ENCODE data around the gene MID2. TPM values are rescaled to one million over a fixed set of nuclear protein-coding genes. Genes with fewer than 3 reads are reported as not detected.
A peak's percentile ranks its signal among the peaks of the same experiment; 100 is the strongest.
"Not testable (repeated sequence)": the region's sequence is repeated elsewhere in the genome, so short reads cannot be mapped to it uniquely, and the experiment has no call there.

MID2 gene
- total RNA-seq, 1 experiment from 2014 or later: 3.9 TPM

GRCh38 chrX:107829878-107830277, 4.2 kb downstream of the MID2 start:
- no peaks in the 10 kb centered on the region for H3K36me3 ChIP-seq

GRCh38 chrX:107831071-107831730, 5.5 kb downstream of the MID2 start:
- Histone ChIP-seq H3K27me3 (no peaks in the 10 kb centered on the region), H3K4me1 (no peaks in the 10 kb centered on the region), H3K9me3 (replicated peaks) (no peaks in the 10 kb centered on the region), H3K36me3 (no peaks in the 10 kb centered on the region), H3K4me3 (no peak overlapping the region), H3K27ac (no peak overlapping the region)
- no peak for DNase-seq

More at GRCh38 chrX:107829878-107830277, 4.2 kb downstream of the MID2 start:
- Histone ChIP-seq H3K4me1 (no peaks in the 10 kb centered on the region), H3K27ac (no peak overlapping the region), H3K4me3 (no peak overlapping the region), H3K9me3 (replicated peaks) (no peaks in the 10 kb centered on the region), H3K27me3 (no peaks in the 10 kb centered on the region)
- no peak for DNase-seq

- no peaks in the 10 kb centered on the region for H3K9me3 ChIP-seq (replicated peaks)
- H3K4me1 ChIP-seq: no peaks in the 10 kb centered on the region
- H3K27ac ChIP-seq: no peak overlapping the region
- H3K36me3 ChIP-seq: no peaks in the 10 kb centered on the region
- H3K4me3 ChIP-seq: no peak overlapping the region
- no peak for DNase-seq
- H3K27me3 ChIP-seq: no peaks in the 10 kb centered on the region
Observed at GRCh38 chrX:107834275-107835201, 8.9 kb downstream of the MID2 start.

- H3K4me1 ChIP-seq: no peaks in the 10 kb centered on the region
- no peak for DNase-seq
- no peaks in the 10 kb centered on the region for H3K27me3 ChIP-seq
- no peaks in the 10 kb centered on the region for H3K9me3 ChIP-seq (replicated peaks)
- no peaks in the 10 kb centered on the region for H3K36me3 ChIP-seq
- H3K4me3 ChIP-seq: no peak overlapping the region
- no peak overlapping the region for H3K27ac ChIP-seq
Observed at GRCh38 chrX:107836958-107837357, 11.3 kb downstream of the MID2 start.

- Histone ChIP-seq H3K9me3 (replicated peaks) (no peaks in the 10 kb centered on the region), H3K4me1 (no peaks in the 10 kb centered on the region), H3K4me3 (no peak overlapping the region), H3K27ac (no peak overlapping the region), H3K36me3 (no peaks in the 10 kb centered on the region), H3K27me3 (no peaks in the 10 kb centered on the region)
- no peak for DNase-seq
Observed at GRCh38 chrX:107840971-107841370, 15.3 kb downstream of the MID2 start.

- H3K4me1 ChIP-seq: no peaks in the 10 kb centered on the region
- H3K36me3 ChIP-seq: no peaks in the 10 kb centered on the region
- H3K27me3 ChIP-seq: no peaks in the 10 kb centered on the region
- H3K9me3 ChIP-seq (replicated peaks): no peaks in the 10 kb centered on the region
- DNase-seq: no peak
- no peak overlapping the region for H3K4me3 ChIP-seq
- H3K27ac ChIP-seq: no peak overlapping the region
Observed at GRCh38 chrX:107842715-107843400, 17.2 kb downstream of the MID2 start.

GRCh38 chrX:107845625-107846024, 20.0 kb downstream of the MID2 start:
- H3K9me3 ChIP-seq (replicated peaks): no peaks in the 10 kb centered on the region
- no peak overlapping the region for H3K27ac ChIP-seq
- H3K27me3 ChIP-seq: no peaks in the 10 kb centered on the region
- no peaks in the 10 kb centered on the region for H3K4me1 ChIP-seq
- no peak overlapping the region for H3K4me3 ChIP-seq
- H3K36me3 ChIP-seq: no peaks in the 10 kb centered on the region
- no peak for DNase-seq

GRCh38 chrX:107848591-107848990, 22.9 kb downstream of the MID2 start:
- Histone ChIP-seq H3K27me3 (no peaks in the 10 kb centered on the region), H3K4me3 (no peak overlapping the region), H3K27ac (no peak overlapping the region), H3K36me3 (no peaks in the 10 kb centered on the region), H3K9me3 (replicated peaks) (no peaks in the 10 kb centered on the region), H3K4me1 (no peaks in the 10 kb centered on the region)
- no peak for DNase-seq

- Histone ChIP-seq H3K27me3 (no peaks in the 10 kb centered on the region), H3K36me3 (no peaks in the 10 kb centered on the region)
- peak in 1 of 2 experiments; percentile 4 for DNase-seq
Observed at GRCh38 chrX:107849747-107850421, 24.2 kb downstream of the MID2 start.

GRCh38 chrX:107850422-107850765, 24.7 kb downstream of the MID2 start:
- Histone ChIP-seq H3K4me3 (no peak overlapping the region), H3K9me3 (replicated peaks) (no peaks in the 10 kb centered on the region)

More at GRCh38 chrX:107849747-107850421, 24.2 kb downstream of the MID2 start:
- Histone ChIP-seq H3K4me3 (no peak overlapping the region), H3K9me3 (replicated peaks) (no peaks in the 10 kb centered on the region), H3K27ac (no peak overlapping the region), H3K4me1 (no peaks in the 10 kb centered on the region)

GRCh38 chrX:107851215-107851614, 25.5 kb downstream of the MID2 start:
- Histone ChIP-seq H3K9me3 (replicated peaks) (no peaks in the 10 kb centered on the region), H3K4me3 (no peak overlapping the region), H3K36me3 (no peaks in the 10 kb centered on the region), H3K4me1 (no peaks in the 10 kb centered on the region), H3K27me3 (no peaks in the 10 kb centered on the region), H3K27ac (no peak overlapping the region)
- DNase-seq: no peak

More at GRCh38 chrX:107850422-107850765, 24.7 kb downstream of the MID2 start:
- Histone ChIP-seq H3K4me1 (no peaks in the 10 kb centered on the region), H3K36me3 (no peaks in the 10 kb centered on the region), H3K27ac (no peak overlapping the region), H3K27me3 (no peaks in the 10 kb centered on the region)
- no peak for DNase-seq

GRCh38 chrX:107851665-107852064, 26.0 kb downstream of the MID2 start:
- H3K4me3 ChIP-seq; H3K4me1 ChIP-seq; H3K27me3 ChIP-seq; DNase-seq; H3K36me3 ChIP-seq; H3K9me3 ChIP-seq (replicated peaks); H3K27ac ChIP-seq: not testable (repeated sequence)

GRCh38 chrX:107856289-107856688, 30.6 kb downstream of the MID2 start:
- Histone ChIP-seq H3K4me3 (no peak overlapping the region), H3K27me3 (no peaks in the 10 kb centered on the region), H3K4me1 (no peaks in the 10 kb centered on the region), H3K9me3 (replicated peaks) (no peaks in the 10 kb centered on the region), H3K36me3 (no peaks in the 10 kb centered on the region), H3K27ac (no peak overlapping the region)
- DNase-seq: no peak

- H3K4me1 ChIP-seq; H3K9me3 ChIP-seq (replicated peaks); H3K4me3 ChIP-seq; H3K36me3 ChIP-seq; DNase-seq; H3K27me3 ChIP-seq; H3K27ac ChIP-seq: not testable (repeated sequence)
Observed at GRCh38 chrX:107857041-107857440, 31.4 kb downstream of the MID2 start.

Data from SJCRH30 (cell line).